A549 (cell line): ENCODE data around the gene CACFD1. TPM values are rescaled to one million over a fixed set of nuclear protein-coding genes. Genes with fewer than 3 reads are reported as not detected.

Experiments used
- ATAC-seq, 2 experiments: fragments of 200-7000 bp in 1 of 2; fragments of >200 bp in 1 of 2; cut with Nextera tagmentation in 1 of 2; cut with Tn5 transposase in 1 of 2; 3 replicates each; pipeline versions ENCODE4 v1.8.0 to v1.9.1; 2018 to 2020; ENCODE audit warnings: mild to moderate bottlenecking in 1 of 2, moderate library complexity in 1 of 2
- CTCF ChIA-PET: fragments of 300-600 bp; sonication (Branson Sonifier 250); formaldehyde crosslinking; extraction: SDS; loops from one replicate; lab custom pipeline; 2021; ENCODE audit warnings: antibody characterized with exemption, inconsistent platforms; lab: Yijun Ruan, JAX
- POLR2A ChIA-PET: fragments of 350-600 bp; formaldehyde crosslinking; extraction: SDS; loops from one replicate; lab custom pipeline; 2021; ENCODE audit warnings: antibody characterized with exemption, inconsistent platforms; lab: Yijun Ruan, JAX
- DNase-seq, 2 experiments: peaks; one replicate each; pipeline versions ENCODE4 v3.0.0 to v3.0.0-alpha.2; 2011 to 2016; ENCODE audit warnings: low read depth in 1 of 2, low spot score in 1 of 2
- FAIRE-seq: peaks from 2 replicates; lab custom pipeline; 2011; peaks lifted over from hg19 to GRCh38; lab: Jason Lieb, UNC
- H3K27ac ChIP-seq, 2 experiments: fragments of >200 bp; sonication (Bioruptor Twin); formaldehyde crosslinking; 3 replicates each; pipeline ENCODE4 v1.5.1; 2016 to 2017
- H3K4me1 ChIP-seq: fragments of >200 bp; sonication (Bioruptor Twin); formaldehyde crosslinking; 3 replicates; pipeline ENCODE4 v1.6.1; 2016
- H3K4me2 ChIP-seq: fragments of >200 bp; sonication (Bioruptor Twin); formaldehyde crosslinking; 3 replicates; pipeline ENCODE4 v1.6.1; 2016
- H3K4me3 ChIP-seq: fragments of >200 bp; sonication (Bioruptor Twin); formaldehyde crosslinking; 3 replicates; pipeline ENCODE4 v1.5.1; 2016
- H3K9me3 ChIP-seq: fragments of >200 bp; sonication (Bioruptor Twin); formaldehyde crosslinking; 3 replicates; pipeline ENCODE4 v1.6.1; 2016
- CBX8 ChIP-seq: fragments of 200-600 bp; sonication (generic); IDR thresholded peaks from 2 replicates; pipeline ENCODE4 v1.6.1; 2016
- CEBPB ChIP-seq, 2 experiments: fragments of >200 bp in 1 of 2; sonication (Bioruptor Twin) in 1 of 2; formaldehyde crosslinking in 1 of 2; IDR thresholded peaks; 2 replicates each; pipeline ENCODE4 v1.6.1; 2012 to 2016
- CHD2 ChIP-seq: fragments of 150-350 bp; IDR thresholded peaks from 2 replicates; pipeline ENCODE4 v1.6.1; 2014; ENCODE audit warnings: low read length; ENCODE audit not compliant: partially characterized antibody
- EHMT2 ChIP-seq: fragments of 200-600 bp; sonication (generic); IDR thresholded peaks from 2 replicates; pipeline ENCODE4 v1.6.1; 2016; ENCODE audit warnings: antibody characterized with exemption, low read depth, mild to moderate bottlenecking, moderate library complexity
- FOSL2 ChIP-seq, 2 experiments: fragments of 450-650 bp in 1 of 2; fragments of >200 bp in 1 of 2; sonication (Bioruptor Twin) in 1 of 2; formaldehyde crosslinking; IDR thresholded peaks; 2 replicates each; pipeline versions ENCODE4 v1.5.0 to v1.6.1; 2016 to 2020; ENCODE audit warnings: mild to moderate bottlenecking in 1 of 2, moderate library complexity in 1 of 2
- HDAC2 ChIP-seq: fragments of 200-600 bp; sonication (generic); IDR thresholded peaks from 2 replicates; pipeline ENCODE4 v1.6.1; 2016
- HEYL ChIP-seq: fragments of 250-450 bp; sonication (Bioruptor Pico); IDR thresholded peaks from 2 replicates; pipeline ENCODE4 v1.8.0; 2021; ENCODE audit warnings: mild to moderate bottlenecking, moderate library complexity
- HOXA7 ChIP-seq: fragments of 250-450 bp; sonication (Bioruptor Pico); IDR thresholded peaks from 2 replicates; pipeline ENCODE4 v1.5.0; 2020; ENCODE audit warnings: mild to moderate bottlenecking, moderate library complexity
- HOXB5 ChIP-seq: fragments of 250-450 bp; sonication (Bioruptor Pico); IDR thresholded peaks from 2 replicates; pipeline ENCODE4 v1.5.0; 2020; ENCODE audit warnings: mild to moderate bottlenecking, moderate library complexity
- JUNB ChIP-seq: fragments of >200 bp; sonication (Bioruptor Twin); formaldehyde crosslinking; IDR thresholded peaks from 2 replicates; pipeline ENCODE4 v1.6.1; 2016
- KDM1A ChIP-seq: fragments of 200-600 bp; sonication (generic); IDR thresholded peaks from 2 replicates; pipeline ENCODE4 v1.6.1; 2016; ENCODE audit warnings: low read depth, mild to moderate bottlenecking
- MAFK ChIP-seq: fragments of 450-650 bp; IDR thresholded peaks from 2 replicates; pipeline ENCODE4 v1.6.1; 2014; ENCODE audit not compliant: partially characterized antibody
- PHF8 ChIP-seq: fragments of 200-600 bp; sonication (generic); IDR thresholded peaks from 2 replicates; pipeline ENCODE4 v1.6.1; 2016; ENCODE audit warnings: low read depth, mild to moderate bottlenecking, antibody characterized with exemption, moderate library complexity, borderline replicate concordance
- POLR2A ChIP-seq: IDR thresholded peaks from 2 replicates; pipeline ENCODE4 v1.6.1; 2012; ENCODE audit warnings: mild to moderate bottlenecking, low read length
- RARB ChIP-seq: fragments of 250-450 bp; sonication (Bioruptor Pico); IDR thresholded peaks from 2 replicates; pipeline ENCODE4 v1.8.0; 2021; ENCODE audit warnings: mild to moderate bottlenecking, moderate library complexity
- TP53 ChIP-seq: fragments of 250-450 bp; sonication (Bioruptor Pico); IDR thresholded peaks from 2 replicates; pipeline ENCODE4 v1.5.0; 2021; ENCODE audit warnings: mild to moderate bottlenecking, moderate library complexity
- ZNF302 ChIP-seq: fragments of 250-450 bp; sonication (Bioruptor Pico); IDR thresholded peaks from 2 replicates; pipeline ENCODE4 v1.9.0; 2021; ENCODE audit warnings: inconsistent platforms, mild to moderate bottlenecking, moderate library complexity
- WGBS: methylation state at CpG from one replicate; pipeline ENCODE4 v1.1.6; 2017; ENCODE audit errors: missing lambda C conversion rate; 5-methylcytosine and 5-hydroxymethylcytosine counted together
- polyA plus RNA-seq, 4 experiments: library from polyadenylated mRNA; depleted of rRNA in 3 of 4; stranded (reverse); fragments of >200 nt; fragmentation: RNase III in 1 of 4; extraction: RNeasy Plus Mini Kit Qiagen cat#74134 plus additional on column Dnase treatment in 1 of 4; gene quantifications; 2 replicates in 3 of 4; 3 replicates in 1 of 4; pipeline ENCODE4 v1.2.3, GENCODE V29; 2011 to 2017
- TF ChIP-seq, protein P1 (sequence below): fragments of 250-450 bp; sonication (Bioruptor Pico); IDR thresholded peaks from 2 replicates; pipeline ENCODE4 v1.5.0; 2020; ENCODE audit warnings: low read depth, mild to moderate bottlenecking, moderate library complexity
- TF ChIP-seq, protein P2 (sequence below): fragments of >200 bp; sonication (Bioruptor Twin); formaldehyde crosslinking; IDR thresholded peaks from 3 replicates; pipeline ENCODE4 v1.6.1; 2016
- TF ChIP-seq, protein P3 (sequence below): fragments of 250-450 bp; sonication (Bioruptor Pico); IDR thresholded peaks from 2 replicates; pipeline ENCODE4 v1.5.0; 2021; ENCODE audit warnings: mild to moderate bottlenecking, moderate library complexity, borderline replicate concordance
- TF ChIP-seq, protein P4 (sequence below): IDR thresholded peaks from 2 replicates; pipeline ENCODE4 v1.6.1; 2012
- TF ChIP-seq, protein P5 (sequence below): fragments of >200 bp; sonication (Bioruptor Twin); formaldehyde crosslinking; IDR thresholded peaks from 3 replicates; pipeline ENCODE4 v1.5.1; 2016

Gene CACFD1
- polyA plus RNA-seq, 2 of the 4 experiments (the other 2 are of a cell fraction), result 5.0 to 8.0 TPM

GRCh38 chr9:133502112-133502511 is 42.3 kb downstream of the CACFD1 start:
- CTCF ChIA-PET, result no interaction called here
- 55% methylated on average over 1 of the region's 1 CpG for WGBS
- H3K27ac ChIP-seq, result no peak overlapping the region
- H3K4me3 ChIP-seq, result no peak overlapping the region
- peaks cover 30% of the 10 kb centered on the region for H3K9me3 ChIP-seq
- FAIRE-seq, result no peak
- no peaks in the 10 kb centered on the region for H3K4me1 ChIP-seq
- no peak overlapping the region for H3K4me2 ChIP-seq
- TF ChIP-seq MAFK, result no peak
- no peak for DNase-seq
- ATAC-seq, result no peak
- POLR2A ChIA-PET, result no interaction called here

DNA sequence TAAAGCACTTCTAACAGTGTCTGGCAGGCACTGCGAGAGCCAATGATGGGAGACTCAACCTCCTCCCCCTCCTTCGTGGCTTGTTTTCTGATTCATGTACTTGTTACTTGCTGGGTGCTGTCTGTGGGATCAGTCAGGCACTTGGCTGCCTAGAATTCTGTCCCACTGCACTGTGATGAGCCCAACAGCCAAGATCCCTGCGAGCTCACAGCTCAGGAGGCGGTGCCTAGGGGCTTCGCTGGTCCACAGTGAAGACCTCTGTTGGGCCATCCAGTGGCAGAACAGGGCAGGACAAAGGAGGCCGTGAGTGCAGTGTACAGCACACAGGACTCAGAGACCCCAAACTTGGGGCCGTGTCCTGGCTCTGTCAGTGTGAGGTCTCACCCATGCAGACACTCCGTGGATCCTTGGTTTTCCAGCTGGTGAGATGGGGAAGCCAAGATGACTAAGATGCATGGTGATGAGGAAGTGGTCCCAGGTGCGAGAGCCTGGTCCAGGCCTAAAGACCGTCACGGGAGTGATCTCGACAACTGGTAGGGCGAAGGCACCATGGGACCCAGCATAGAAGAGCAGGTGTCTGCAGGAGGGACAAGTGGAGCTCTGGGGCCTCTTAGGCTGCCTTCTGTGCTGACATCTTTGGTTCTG is 45.5 kb downstream of the CACFD1 start:
- ChIA-PET POLR2A (no interaction called here), CTCF (interaction anchor here (0.9 to 1.3 kb wide), 4 partner anchors 9 to 24 kb away, joined by 3 to 5 read pairs (median 4); no protein-coding TSS in a partner anchor)
- TF ChIP-seq FOSL2 (IDR thresholded peaks at IDR 0.05), result no peak
- TF ChIP-seq FOSL2 (CRISPR knock-in tag; IDR thresholded peaks at IDR 0.05), result no peak
- TF ChIP-seq EHMT2, result no peak
- TF ChIP-seq HOXB5 (CRISPR knock-in tag), result no peak
- no peak for TF ChIP-seq KDM1A
- TF ChIP-seq CHD2, result no peak
- no peak for TF ChIP-seq PHF8
- TF ChIP-seq ZNF302, result no peak
- TF ChIP-seq CBX8, result no peak
- TF ChIP-seq, protein P1, sequence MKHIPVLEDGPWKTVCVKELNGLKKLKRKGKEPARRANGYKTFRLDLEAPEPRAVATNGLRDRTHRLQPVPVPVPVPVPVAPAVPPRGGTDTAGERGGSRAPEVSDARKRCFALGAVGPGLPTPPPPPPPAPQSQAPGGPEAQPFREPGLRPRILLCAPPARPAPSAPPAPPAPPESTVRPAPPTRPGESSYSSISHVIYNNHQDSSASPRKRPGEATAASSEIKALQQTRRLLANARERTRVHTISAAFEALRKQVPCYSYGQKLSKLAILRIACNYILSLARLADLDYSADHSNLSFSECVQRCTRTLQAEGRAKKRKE (CRISPR knock-in tag), result no peak
- no peak for TF ChIP-seq CEBPB (IDR thresholded peaks at IDR 0.05)
- TF ChIP-seq, protein P2, sequence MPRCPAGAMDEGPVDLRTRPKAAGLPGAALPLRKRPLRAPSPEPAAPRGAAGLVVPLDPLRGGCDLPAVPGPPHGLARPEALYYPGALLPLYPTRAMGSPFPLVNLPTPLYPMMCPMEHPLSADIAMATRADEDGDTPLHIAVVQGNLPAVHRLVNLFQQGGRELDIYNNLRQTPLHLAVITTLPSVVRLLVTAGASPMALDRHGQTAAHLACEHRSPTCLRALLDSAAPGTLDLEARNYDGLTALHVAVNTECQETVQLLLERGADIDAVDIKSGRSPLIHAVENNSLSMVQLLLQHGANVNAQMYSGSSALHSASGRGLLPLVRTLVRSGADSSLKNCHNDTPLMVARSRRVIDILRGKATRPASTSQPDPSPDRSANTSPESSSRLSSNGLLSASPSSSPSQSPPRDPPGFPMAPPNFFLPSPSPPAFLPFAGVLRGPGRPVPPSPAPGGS, result no peak
- FAIRE-seq, result no peak
- WGBS, result 72% methylated on average over 12 of the region's 13 CpGs
- H3K4me1 ChIP-seq, result peaks cover 13% of the 10 kb centered on the region
- no peak overlapping the region for H3K4me2 ChIP-seq
- H3K4me3 ChIP-seq, result no peak overlapping the region
- H3K27ac ChIP-seq, result no peak overlapping the region
- H3K9me3 ChIP-seq, result peaks cover 30% of the 10 kb centered on the region
- no peak for DNase-seq
- no peak for ATAC-seq

- TF ChIP-seq, protein P3, sequence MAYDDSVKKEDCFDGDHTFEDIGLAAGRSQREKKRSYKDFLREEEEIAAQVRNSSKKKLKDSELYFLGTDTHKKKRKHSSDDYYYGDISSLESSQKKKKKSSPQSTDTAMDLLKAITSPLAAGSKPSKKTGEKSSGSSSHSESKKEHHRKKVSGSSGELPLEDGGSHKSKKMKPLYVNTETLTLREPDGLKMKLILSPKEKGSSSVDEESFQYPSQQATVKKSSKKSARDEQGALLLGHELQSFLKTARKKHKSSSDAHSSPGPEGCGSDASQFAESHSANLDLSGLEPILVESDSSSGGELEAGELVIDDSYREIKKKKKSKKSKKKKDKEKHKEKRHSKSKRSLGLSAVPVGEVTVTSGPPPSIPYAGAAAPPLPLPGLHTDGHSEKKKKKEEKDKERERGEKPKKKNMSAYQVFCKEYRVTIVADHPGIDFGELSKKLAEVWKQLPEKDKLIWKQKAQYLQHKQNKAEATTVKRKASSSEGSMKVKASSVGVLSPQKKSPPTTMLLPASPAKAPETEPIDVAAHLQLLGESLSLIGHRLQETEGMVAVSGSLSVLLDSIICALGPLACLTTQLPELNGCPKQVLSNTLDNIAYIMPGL (CRISPR knock-in tag), result no peak
- TF ChIP-seq HOXA7 (CRISPR knock-in tag) (no peak), HEYL (no peak), JUNB (no peak), RARB (CRISPR knock-in tag) (no peak), TP53 (CRISPR knock-in tag) (no peak), HDAC2 (no peak), POLR2A (no peak)
- TF ChIP-seq, protein P4, sequence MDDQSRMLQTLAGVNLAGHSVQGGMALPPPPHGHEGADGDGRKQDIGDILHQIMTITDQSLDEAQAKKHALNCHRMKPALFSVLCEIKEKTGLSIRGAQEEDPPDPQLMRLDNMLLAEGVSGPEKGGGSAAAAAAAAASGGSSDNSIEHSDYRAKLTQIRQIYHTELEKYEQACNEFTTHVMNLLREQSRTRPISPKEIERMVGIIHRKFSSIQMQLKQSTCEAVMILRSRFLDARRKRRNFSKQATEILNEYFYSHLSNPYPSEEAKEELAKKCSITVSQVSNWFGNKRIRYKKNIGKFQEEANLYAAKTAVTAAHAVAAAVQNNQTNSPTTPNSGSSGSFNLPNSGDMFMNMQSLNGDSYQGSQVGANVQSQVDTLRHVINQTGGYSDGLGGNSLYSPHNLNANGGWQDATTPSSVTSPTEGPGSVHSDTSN, result no peak
- TF ChIP-seq, protein P5, sequence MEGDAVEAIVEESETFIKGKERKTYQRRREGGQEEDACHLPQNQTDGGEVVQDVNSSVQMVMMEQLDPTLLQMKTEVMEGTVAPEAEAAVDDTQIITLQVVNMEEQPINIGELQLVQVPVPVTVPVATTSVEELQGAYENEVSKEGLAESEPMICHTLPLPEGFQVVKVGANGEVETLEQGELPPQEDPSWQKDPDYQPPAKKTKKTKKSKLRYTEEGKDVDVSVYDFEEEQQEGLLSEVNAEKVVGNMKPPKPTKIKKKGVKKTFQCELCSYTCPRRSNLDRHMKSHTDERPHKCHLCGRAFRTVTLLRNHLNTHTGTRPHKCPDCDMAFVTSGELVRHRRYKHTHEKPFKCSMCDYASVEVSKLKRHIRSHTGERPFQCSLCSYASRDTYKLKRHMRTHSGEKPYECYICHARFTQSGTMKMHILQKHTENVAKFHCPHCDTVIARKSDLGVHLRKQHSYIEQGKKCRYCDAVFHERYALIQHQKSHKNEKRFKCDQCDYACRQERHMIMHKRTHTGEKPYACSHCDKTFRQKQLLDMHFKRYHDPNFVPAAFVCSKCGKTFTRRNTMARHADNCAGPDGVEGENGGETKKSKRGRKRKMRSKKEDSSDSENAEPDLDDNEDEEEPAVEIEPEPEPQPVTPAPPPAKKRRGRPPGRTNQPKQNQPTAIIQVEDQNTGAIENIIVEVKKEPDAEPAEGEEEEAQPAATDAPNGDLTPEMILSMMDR, result no peak
- H3K4me2 ChIP-seq, result no peak overlapping the region
- CTCF ChIA-PET, result interaction anchor here (0.7 to 1.3 kb wide), 6 partner anchors 10 to 24 kb away, joined by 3 to 5 read pairs (median 3); no protein-coding TSS in a partner anchor
- no peak for FAIRE-seq
- H3K4me3 ChIP-seq, result no peak overlapping the region
- peaks cover 27% of the 10 kb centered on the region for H3K9me3 ChIP-seq
- POLR2A ChIA-PET, result no interaction called here
- ATAC-seq, result peak in 1 of 2 experiments; percentile 10; a peak in 1 of 6 replicates
- H3K27ac ChIP-seq, result no peak overlapping the region
- 73% methylated on average over 16 of the region's 23 CpGs for WGBS
- DNase-seq, result no peak
- peaks cover 13% of the 10 kb centered on the region for H3K4me1 ChIP-seq
These were observed 46.3 kb downstream of the CACFD1 start for GRCh38 chr9:133505901-133506652.
